Common myeloid progenitor, CD34-positive (primary cell): Measurements from ENCODE around the gene PLPPR4.

ENCODE experiments used
- CTCF ChIA-PET: fragments of 350-600 bp; sonication (Branson Sonifier 250); formaldehyde crosslinking; loops from one replicate; lab custom pipeline; 2021; ENCODE audit warnings: antibody characterized with exemption; lab: Charles Lee
- POLR2A ChIA-PET: fragments of 350-600 bp; sonication (Branson Sonifier 250); formaldehyde crosslinking; loops from one replicate; lab custom pipeline; 2021; ENCODE audit warnings: antibody characterized with exemption; lab: Charles Lee
- DNase-seq, 3 donors: peaks; one replicate each; pipeline versions ENCODE4 v3.0.0 to v3.0.0-alpha.2; 2013
- H3K27ac ChIP-seq, 2 experiments: 1 replicate in 1 of 2; 2 replicates in 1 of 2; pipeline ENCODE4 v1.7.0; 2013; ENCODE audit warnings: inconsistent platforms in 2 of 2, low read length in 2 of 2, mild to moderate bottlenecking in 2 of 2, low read depth in 1 of 2, moderate library complexity in 1 of 2; ENCODE audit not compliant: severe bottlenecking in 2 of 2, insufficient read depth in 1 of 2, poor library complexity in 1 of 2
- H3K27me3 ChIP-seq, 5 experiments: replicated peaks in 2 of 5; 1 replicate in 3 of 5; 2 replicates in 2 of 5; pipeline versions ENCODE4 v1.6.1 to v1.7.0; 2013; ENCODE audit warnings: low read length in 4 of 5, mild to moderate bottlenecking in 2 of 5, moderate library complexity in 2 of 5, inconsistent platforms in 1 of 5; ENCODE audit not compliant: insufficient read depth in 5 of 5, control insufficient read depth in 4 of 5
- H3K36me3 ChIP-seq, 4 experiments: 1 replicate in 2 of 4; 2 replicates in 2 of 4; pipeline versions ENCODE4 v1.6.1 to v1.7.0; 2013; ENCODE audit warnings: low read length in 3 of 4, control low read depth in 1 of 4, mild to moderate bottlenecking in 1 of 4; ENCODE audit not compliant: control insufficient read depth in 4 of 4, insufficient read depth in 4 of 4
- H3K4me1 ChIP-seq, 4 experiments: 1 replicate in 3 of 4; 2 replicates in 1 of 4; pipeline versions ENCODE4 v1.6.1 to v1.7.1; 2013; ENCODE audit warnings: low read length in 3 of 4, mild to moderate bottlenecking in 3 of 4, control low read depth in 1 of 4, inconsistent platforms in 1 of 4, moderate library complexity in 1 of 4; ENCODE audit not compliant: control insufficient read depth in 4 of 4, insufficient read depth in 4 of 4; ENCODE audit errors: control extremely low read depth in 1 of 4
- H3K4me3 ChIP-seq, 7 experiments: 1 replicate in 4 of 7; 2 replicates in 3 of 7; pipeline versions ENCODE4 v1.5.1 to v1.7.0; 2013; ENCODE audit warnings: mild to moderate bottlenecking in 7 of 7, low read length in 6 of 7, moderate library complexity in 6 of 7, inconsistent platforms in 2 of 7, low read depth in 2 of 7, control low read depth in 1 of 7; ENCODE audit not compliant: insufficient read depth in 4 of 7, control insufficient read depth in 1 of 7; ENCODE audit errors: extremely low read depth in 1 of 7
- H3K9me3 ChIP-seq, 5 experiments: 1 replicate in 4 of 5; 2 replicates in 1 of 5; pipeline versions ENCODE4 v1.6.1 to v1.7.1; 2013; ENCODE audit warnings: low read length in 4 of 5, mild to moderate bottlenecking in 2 of 5, inconsistent platforms in 1 of 5, low read depth in 1 of 5, moderate library complexity in 1 of 5; ENCODE audit not compliant: control insufficient read depth in 4 of 5, insufficient read depth in 2 of 5; ENCODE audit errors: control extremely low read depth in 1 of 5

The PLPPR4 gene

GRCh38 chr1:99358770-99359169 is 94.5 kb downstream of the PLPPR4 start:
- POLR2A ChIA-PET = no interaction called here
- H3K4me3 ChIP-seq = no peak overlapping the region
- CTCF ChIA-PET = no interaction called here
- H3K36me3 ChIP-seq = no peaks in the 10 kb centered on the region
- H3K9me3 ChIP-seq = no peaks in the 10 kb centered on the region
- peaks cover 0 to 5% (median 0%) of the 10 kb centered on the region in 4 experiments for H3K4me1 ChIP-seq
- no peak for DNase-seq
- no peaks in the 10 kb centered on the region for H3K27me3 ChIP-seq
- no peak overlapping the region for H3K27ac ChIP-seq
